HG03520 (cell line): ENCODE data around the gene ZKSCAN3.
A peak's percentile ranks its signal among the peaks of the same experiment; 100 is the strongest.
"Not testable (repeated sequence)": the region's sequence is repeated elsewhere in the genome, so short reads cannot be mapped to it uniquely, and the experiment has no call there.

Source experiments
- ATAC-seq: cut with Tn5 transposase; IDR thresholded peaks from one replicate; pipeline ENCODE4 v1.9.1; 2021; ENCODE audit warnings: mild to moderate bottlenecking, moderate library complexity; ENCODE audit not compliant: unreplicated experiment

ZKSCAN3 gene

DNA sequence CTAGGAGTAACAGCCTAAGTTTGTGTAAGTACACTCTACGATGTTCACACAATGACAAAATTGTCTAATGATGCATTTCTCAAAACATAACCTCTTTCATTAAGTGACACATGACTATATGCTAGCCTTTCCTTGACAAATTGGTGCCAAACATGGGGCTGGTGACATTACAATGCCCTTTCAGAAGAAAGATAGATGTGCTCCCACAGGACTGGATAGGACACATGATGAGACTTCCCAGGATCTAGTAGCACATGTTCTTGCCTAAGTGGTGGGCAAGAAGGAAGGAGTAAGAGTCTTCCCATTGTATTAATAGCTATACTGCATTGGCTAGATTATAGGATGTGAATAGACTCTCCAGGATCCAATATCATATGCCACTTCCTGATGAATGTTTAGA lies 21.5 kb downstream of the ZKSCAN3 start:
- no peak for ATAC-seq

DNA sequence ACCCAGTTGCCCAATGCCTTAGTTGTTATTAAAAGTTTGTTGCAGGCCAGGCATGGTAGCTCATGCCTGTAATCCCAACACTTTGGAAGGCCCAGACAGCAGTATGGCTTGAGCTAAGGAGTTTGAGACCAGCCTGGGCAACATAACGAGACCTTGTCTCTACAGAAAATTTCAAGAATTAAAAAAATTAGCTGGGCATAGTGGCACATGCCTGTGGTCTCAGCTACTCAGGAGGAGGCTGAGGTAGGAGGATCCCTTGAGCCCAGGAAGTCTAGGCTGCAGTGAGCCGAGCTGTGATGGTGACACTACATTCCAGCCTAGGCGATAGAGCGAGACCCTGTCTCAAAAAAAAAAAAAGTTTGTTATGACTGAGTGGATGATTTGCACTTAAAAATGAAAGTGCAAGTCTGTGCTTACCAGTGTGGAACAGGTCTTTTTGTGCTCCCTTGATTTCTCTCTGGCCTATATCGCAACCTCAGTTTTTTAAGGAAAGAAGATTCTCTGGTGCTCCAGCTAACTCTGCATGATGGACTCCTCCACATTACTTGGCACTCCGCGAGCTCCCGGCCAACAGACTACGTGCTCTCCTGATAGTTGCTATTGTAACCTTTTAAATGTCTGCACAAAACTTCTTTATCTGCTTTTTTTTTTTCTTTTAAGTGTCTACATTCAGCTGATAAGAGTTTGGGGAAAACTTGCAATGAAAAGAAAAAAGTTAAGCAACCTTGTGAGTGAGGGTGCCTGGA lies 22.1 kb downstream of the ZKSCAN3 start:
- peak; percentile 53 for ATAC-seq

DNA sequence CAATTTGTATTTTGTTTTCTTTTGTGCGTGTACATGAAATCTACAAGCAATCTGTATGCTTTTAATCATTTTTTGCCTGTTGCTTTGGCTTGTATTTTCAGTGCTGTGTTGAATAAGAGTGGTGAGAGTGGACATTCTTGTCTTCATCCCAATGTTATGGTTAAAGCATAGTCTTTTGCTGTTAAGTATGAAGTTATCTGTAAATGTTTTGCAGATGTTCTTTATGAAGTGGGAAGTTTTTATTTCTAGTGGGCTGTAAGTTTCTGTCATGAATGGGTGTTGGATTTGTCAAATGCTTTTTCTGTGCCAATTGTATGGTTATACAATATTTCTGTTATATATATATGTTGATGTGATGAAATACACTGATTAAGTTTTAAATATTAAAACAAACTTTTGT lies 24.2 kb downstream of the ZKSCAN3 start:
- ATAC-seq = no peak

DNA sequence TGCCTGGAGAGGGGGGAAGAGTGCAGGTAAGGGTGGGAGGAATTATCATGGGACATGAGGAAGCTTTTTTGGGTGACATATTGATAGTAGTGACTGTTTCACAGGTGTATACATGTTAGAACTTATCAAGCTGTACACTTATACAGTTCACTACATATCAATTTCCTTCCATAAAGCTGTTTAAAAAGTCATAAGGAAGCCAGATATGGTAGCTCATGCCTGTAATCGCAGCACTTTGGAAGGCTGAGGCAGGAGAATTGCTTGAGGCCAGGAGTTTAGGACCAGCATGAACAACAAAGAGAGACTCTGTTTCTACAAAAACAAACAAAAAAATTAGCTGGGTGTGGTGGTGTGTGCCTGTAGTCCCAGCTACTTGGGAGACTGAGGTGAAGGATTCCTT lies 28.1 kb downstream of the ZKSCAN3 start:
- ATAC-seq = no peak

DNA sequence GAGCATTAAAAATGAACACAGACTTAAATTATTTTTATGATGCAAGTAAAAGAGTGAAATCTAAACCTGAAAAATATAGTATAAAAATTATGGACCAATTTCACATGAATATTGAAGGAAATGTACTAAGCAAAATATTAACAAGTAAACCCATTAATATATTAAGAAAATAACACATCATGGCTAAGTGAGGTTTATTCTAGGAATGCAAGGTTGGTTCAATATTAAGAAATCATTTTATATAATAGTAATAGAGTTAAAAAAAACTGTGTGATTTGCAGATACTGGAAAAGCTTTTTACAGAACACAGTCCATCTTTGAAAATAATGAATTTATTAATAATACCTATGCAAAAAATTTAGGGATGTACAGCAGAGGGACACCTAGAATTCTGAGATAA lies 28.9 kb downstream of the ZKSCAN3 start:
- no peak for ATAC-seq

DNA sequence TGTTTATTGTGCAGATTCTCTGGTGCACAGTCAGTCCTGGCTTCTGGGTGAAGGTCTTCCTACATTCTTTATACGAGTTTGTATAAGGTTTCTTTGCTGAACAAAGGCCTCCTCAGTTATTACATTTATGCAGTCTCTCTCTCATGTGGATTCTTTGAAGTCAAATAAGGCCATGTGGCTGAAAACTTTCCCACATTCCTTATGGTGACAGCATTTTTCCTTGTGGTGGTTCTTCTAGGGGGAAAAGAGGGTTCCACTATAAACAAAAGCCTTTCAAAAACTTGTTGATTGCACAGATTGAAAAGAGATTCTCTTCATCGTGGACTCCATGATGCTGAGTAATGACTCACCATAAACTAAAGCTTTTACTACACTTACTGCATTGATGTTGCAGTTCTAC lies 30.6 kb downstream of the ZKSCAN3 start:
- no peak for ATAC-seq

DNA sequence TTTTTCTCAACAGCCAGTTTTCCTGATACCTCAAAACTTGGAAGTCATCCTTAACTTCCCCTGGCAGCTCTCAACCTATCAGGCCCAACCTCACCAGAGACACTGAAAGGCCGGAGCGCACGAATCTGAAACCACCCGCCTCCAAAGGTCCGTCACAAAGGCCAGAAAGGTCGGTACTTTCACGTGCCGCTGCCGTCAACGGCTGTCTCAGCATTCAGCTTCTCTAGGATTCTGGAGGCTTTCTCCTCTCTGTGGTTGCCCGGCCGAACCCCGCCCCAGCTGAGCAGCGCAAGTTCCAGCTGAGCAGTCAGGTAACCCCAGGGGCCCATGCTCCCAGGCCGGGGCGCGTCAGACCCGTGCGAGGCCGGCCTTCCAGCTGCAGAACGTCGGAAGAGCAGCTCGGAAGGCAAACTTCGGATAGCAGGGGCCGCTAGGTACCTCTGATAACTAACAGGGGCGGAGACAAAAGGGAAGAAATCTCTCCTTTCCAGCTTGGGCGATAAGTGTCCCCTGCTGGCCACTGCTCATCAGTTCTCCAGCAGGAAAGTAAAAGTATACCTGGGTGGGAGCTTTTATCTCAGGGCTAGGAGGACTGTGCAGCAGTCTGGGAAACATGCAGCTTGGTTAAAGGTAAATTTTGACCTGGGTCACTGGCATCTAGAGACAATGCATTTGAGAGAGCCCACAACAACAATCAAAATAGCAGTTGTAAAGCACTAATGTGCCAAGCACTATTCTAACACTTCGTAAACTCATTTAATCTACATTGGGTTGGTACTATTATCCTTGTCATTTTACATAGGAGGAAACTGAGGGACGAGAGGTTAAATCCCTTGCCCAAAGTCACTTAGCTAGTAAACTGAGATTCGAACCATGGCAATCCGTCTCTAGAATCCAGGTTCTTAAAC lies 33.7 kb downstream of the ZKSCAN3 start:
- ATAC-seq = peak; percentile 86

DNA sequence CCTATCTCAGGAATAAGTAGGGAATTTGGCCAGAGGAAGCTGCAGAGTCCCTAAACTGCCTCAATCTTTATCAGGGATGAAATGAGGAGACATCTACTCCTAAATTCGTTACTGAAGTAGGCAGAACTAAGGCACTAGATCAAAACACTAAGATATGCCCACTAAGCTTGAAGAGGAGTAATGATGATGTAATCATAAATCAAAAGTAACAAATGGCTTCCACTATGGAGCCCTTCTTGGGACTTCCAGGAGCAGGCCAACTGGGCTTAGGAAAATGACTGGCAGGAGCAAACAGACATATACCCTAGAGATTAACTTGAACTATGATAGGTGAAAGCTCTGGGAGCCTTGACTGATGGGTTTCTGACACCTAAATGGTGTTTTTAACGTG lies 34.4 kb downstream of the ZKSCAN3 start:
- ATAC-seq = no peak

DNA sequence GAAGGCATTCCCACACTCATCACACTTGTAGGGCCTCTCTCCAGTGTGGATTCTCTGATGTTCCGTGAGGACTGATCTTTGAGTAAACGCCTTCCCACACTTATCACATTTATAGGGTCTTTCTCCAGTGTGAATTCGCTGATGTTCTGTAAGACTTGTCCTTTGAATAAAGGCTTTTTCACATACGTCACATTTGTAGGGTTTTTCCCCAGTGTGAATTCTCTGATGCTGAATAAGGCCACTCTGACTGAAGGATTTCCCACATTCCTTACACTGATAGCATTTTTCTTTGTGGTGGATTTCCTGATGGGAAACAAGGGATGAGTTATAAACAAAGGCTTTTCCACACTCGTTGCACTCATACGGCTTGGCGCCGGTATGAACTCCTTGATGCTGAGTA lies 40.9 kb downstream of the ZKSCAN3 start:
- ATAC-seq = no peak

DNA sequence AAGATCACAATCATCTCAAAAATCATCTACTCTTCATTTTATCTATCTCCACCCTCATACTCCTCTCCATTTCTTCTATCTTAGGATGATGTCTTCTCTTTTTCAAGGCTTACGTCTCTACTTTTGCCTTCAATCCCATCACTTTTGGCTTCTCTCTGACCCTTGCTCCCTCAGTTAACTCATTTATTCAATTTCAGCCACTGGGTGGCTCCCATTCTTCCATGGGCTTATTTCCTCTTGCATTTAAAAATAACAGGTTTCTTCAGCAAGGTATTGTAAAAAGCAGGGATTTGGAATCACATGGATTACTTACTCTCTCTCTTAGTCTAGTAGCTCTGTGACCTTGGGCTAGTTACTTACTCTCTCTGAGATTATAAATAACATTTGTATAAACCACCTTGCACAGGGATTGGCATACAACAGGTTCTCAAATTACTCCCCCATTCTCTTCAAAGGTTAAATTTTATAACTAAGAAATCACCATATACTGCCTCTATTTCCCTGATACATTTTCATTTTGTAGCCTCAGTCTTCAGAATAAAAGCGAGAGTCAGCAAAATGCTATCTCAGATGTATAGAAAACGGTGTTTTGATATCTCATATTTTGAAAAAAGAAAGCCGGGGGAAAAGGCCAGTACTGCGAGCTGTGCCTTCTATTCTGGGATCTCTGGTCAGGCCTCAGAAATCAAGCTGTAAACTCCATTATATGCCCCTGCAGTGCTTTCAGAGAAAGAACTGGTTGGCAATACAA lies 44.3 kb downstream of the ZKSCAN3 start:
- no peak for ATAC-seq

DNA sequence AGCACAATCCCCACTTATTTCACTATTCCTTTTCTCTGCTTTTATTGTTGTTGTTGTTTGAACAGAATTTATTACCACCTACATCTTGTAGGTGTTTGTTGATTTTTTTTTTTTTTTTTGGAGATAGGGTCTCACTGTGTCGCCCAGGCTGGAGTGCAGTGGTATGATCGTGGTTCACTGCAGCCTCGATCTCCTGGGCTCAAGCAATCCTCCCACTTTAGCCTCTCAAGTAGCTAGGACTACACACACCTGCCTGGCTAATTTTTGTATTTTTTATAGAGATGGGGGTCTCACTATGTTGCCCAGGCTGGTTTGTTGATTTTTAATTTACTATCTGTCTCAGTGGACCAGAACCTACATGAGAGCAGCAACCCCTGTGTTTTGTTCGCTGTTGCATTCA lies 46.2 kb downstream of the ZKSCAN3 start:
- ATAC-seq = no peak

DNA sequence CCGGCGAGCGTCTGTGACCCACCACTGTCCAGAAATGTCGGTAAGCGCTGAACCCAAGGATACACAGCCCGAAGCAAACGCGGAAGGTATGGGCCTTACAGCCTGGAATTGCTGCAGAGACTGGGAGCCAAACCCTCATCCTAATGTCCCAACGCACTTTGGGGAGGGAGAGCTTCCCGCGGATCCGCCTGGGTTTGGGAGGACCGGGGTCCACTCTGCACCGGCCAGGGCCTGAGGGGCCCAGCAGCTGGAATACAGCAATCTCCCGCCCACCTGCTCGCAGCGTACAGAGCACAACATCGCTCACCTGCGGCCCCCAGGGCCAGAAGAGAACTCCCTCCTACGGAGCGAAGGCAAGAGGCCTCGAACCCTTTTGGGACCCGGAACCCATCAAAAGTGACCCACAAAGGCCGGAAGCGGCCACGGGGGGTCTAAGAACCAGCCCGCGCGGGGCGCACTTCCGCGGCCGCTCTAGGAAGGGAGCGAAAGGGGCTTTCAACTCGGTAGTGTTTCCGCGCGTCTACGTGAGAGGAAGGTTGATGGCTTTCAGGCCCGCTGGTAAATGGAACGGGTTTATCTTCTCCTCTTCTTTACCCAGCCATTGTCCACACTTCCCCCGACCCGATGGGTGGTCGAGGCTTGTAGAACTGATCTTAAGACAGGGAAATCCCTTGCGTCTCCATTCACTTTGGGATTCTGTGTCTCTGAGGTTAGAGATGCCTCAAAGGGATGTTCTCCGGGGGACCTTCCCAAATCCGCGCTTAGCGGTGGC lies 49.8 kb downstream of the ZKSCAN3 start, which contains the start of gene ZSCAN12:
TSS of gene ZSCAN12 (minus strand) at position 398 of the 772 bp plus-strand sequence. CDS start 1,342 bp downstream, outside the sequence.
- ATAC-seq = peak; percentile 72

DNA sequence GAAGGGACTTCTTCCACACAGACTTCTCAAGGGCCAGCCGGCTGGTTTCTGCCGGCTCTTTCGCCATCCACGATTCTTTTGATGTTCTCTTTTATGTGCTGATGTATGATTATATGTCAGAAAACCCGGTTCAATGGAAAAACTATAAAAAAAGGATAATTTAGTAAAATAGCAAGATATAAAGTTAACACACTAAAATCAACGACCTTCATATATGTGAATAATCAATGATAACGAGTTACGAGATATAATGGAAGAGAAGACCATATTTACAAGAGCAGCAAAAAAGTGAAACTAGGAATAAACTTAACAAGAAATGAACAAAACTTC lies 50.3 kb downstream of the ZKSCAN3 start:
- no peak for ATAC-seq

DNA sequence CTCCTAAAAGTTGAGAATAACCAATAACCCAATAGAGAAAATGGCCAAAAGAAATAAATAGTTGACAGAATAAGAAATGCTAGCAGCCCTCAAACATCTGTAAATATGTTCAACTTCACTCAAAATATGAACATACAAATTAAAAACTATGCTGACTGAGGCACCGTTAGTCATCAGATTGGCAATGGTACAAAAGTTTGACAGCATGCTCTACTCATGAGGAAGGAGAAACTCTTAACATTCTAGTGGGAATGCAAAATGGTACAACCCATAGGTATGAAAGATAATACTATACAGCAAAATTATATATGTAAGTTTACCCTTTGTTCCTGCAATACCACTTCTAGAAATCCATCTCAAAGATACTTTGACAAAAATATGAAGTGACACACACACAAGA lies 51.4 kb downstream of the ZKSCAN3 start:
- no peak for ATAC-seq

DNA sequence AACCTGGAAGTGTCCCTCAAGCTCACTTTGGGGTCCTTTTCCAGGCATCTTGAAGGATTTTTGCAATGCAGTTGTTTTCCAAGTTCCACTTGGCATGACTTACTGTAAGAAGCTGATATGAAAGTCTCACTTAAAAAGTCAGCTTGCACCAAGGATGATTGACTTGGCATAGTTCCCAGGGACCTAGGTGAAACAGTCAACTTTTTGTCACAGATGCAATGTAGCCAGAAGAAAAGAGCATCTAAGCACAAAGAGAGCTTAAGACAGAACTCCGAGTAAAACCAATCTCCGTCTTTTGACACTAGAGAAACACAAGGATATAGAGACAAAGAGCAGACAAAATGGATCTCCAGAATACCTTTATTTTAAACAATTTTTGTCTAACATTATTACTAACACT lies 52.5 kb downstream of the ZKSCAN3 start:
- no peak for ATAC-seq

DNA sequence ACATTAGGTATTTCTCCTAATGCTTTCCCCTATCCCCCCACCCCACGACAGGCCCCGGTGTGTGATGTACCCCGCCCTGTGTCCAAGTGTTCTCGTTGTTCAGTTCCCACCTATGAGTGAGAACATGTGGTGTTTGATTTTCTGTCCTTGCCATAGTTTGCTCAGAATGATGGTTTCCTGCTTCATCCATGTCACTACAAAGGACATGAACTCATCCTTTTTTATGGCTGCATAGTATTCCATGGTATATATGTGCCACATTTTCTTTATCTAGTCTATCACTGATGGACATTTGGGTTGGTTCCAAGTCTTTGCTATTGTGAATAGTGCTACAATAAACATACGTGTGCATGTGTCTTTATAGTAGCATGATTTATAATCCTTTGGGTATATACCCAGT lies 54.2 kb downstream of the ZKSCAN3 start:
- not testable (repeated sequence) for ATAC-seq

DNA sequence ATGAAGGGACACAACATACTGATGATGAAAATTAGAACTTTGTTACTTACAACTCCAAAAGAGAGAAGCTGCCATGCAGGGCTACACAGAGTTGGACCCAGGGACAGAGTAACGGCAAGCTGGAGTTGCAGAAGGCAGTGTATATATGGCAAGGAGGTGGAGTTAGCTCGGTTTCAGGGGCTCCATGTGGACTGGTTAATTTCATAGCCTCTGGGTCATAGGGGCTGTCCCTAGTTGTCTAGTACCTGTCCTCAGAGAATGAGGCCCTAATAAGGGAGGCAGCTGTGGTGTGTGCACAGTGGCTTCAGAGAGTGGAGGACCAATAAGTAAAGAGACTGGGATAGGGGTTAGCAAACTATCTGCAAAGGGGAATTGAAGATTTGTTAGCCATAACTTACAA lies 57.7 kb downstream of the ZKSCAN3 start:
- no peak for ATAC-seq

DNA sequence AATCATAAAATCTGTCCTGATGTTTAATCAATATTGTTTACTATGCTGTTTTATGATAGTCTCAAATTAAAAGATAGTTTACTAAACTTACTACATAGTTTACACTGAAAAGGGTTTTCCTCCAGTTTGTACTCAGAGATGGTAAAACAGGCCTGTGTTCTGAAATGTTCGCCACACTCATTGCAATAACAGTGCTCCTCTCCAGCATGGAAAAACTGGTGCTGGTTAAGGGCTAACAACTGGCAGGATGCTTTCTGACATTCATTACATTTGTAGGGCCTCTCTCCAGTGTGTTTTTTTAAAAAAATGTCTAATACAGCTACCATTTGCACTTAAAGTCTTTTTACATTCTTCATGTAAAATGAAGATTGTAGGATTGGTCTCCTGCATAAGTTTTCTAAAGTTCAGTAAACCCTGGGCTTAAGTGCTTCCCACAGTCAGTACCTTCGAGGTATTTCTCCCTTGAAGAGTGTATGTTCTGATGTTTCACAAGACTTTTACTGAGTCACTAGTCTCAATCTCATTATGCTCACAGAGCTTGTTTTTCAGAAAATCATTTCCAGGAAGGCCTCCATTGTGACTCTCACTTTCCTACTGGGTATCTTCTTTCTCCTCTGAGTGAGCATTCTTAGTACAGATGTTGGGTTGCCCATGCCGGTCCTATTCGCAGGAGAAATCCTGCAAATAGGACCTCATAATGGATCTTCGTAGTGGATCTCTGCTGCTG lies 58.5 kb downstream of the ZKSCAN3 start:
- ATAC-seq = no peak

DNA sequence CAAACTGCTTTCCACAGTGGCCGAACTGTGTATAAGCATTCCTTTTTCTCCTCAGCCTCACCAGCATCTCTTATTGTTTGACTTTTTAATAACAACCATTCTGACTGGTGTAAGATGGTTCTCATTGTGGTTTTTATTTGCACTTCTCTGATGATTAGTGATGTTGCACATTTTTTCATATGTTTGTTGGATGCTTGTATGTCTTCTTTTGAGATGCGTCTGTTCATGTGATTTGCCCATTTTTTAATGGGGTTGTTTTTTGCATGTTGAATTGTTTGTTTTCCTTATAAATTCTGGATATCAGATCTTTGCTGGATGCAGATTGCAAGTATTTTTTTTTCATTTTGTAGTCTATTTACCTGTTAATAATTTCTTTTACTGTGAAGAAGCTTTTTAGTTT lies 61.0 kb downstream of the ZKSCAN3 start:
- ATAC-seq = no peak

DNA sequence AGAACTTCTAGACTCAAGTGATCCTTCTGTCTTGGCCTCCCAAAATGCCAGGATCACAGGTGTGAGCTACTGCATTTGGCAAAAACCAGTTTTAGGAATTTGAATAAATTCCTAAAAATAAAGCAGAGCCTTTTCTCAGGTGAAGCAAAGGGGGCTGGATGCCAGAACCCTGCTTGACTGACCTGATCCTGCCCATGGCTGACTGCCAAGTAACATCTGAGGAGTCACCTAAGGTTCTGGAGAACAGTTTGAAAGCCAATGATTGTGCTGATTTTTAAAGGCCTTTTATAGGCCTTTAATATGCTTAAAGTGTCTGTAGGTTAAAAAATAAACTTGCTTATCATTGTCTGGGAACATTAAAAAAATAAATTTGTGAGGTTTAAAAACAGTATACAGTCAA lies 63.9 kb downstream of the ZKSCAN3 start:
- no peak for ATAC-seq
